PC-9 (cell line): Measurements from ENCODE around the gene SH3RF2.

Experiments
- CTCF ChIP-seq: fragments of 200-600 bp; sonication (generic); conservative IDR thresholded peaks from 2 replicates; pipeline ENCODE4 v1.6.1; 2017; ENCODE audit warnings: mixed run types, antibody characterized with exemption, mild to moderate bottlenecking, moderate library complexity
- EZH2 ChIP-seq: fragments of 200-600 bp; sonication (generic); IDR thresholded peaks from 2 replicates; pipeline ENCODE4 v1.8.0; 2017; ENCODE audit warnings: antibody characterized with exemption, low read depth

- TF ChIP-seq CTCF (no peak), EZH2 (no peak)
Measured at GRCh38 chr5:145978171-145978570, 41.8 kb downstream of the SH3RF2 start.
